Kidney (tissue), 14 donors: ENCODE measurements around the gene SUN2. TPM values are rescaled to one million over a fixed set of nuclear protein-coding genes. Genes with fewer than 3 reads are reported as not detected.

Experiments
- DNase-seq, 5 donors: peaks; one replicate each; pipeline ENCODE4 v3.0.0-alpha.2; 2013 to 2020
- FAIRE-seq: peaks from 2 replicates; lab custom pipeline; 2012; peaks lifted over from hg19 to GRCh38; lab: Jason Lieb, UNC
- H3K27ac ChIP-seq, 2 donors: one replicate each; pipeline ENCODE4 v1.7.0; 2013; ENCODE audit warnings: low read depth in 2 of 2, low read length in 2 of 2, inconsistent platforms in 1 of 2
- H3K27me3 ChIP-seq: one replicate; pipeline ENCODE4 v1.7.1; 2013; ENCODE audit warnings: low read length, inconsistent platforms; ENCODE audit not compliant: control insufficient read depth, insufficient read depth
- H3K36me3 ChIP-seq, 3 donors: one replicate each; pipeline versions ENCODE4 v1.7.0 to v1.7.1; 2013; ENCODE audit warnings: low read length in 3 of 3, control low read depth in 1 of 3, inconsistent platforms in 1 of 3; ENCODE audit not compliant: insufficient read depth in 3 of 3, control insufficient read depth in 2 of 3
- H3K4me1 ChIP-seq, 3 donors: one replicate each; pipeline versions ENCODE4 v1.7.0 to v1.7.1; 2013; ENCODE audit warnings: low read length in 3 of 3, inconsistent platforms in 1 of 3, low read depth in 1 of 3; ENCODE audit not compliant: control insufficient read depth in 2 of 3, insufficient read depth in 2 of 3
- H3K4me3 ChIP-seq, 3 donors: one replicate each; pipeline versions ENCODE4 v1.7.0 to v1.8.1; 2013; ENCODE audit warnings: low read length in 3 of 3, control low read depth in 1 of 3, inconsistent platforms in 1 of 3
- H3K9ac ChIP-seq, 3 donors: one replicate each; pipeline versions ENCODE4 v1.7.0 to v1.7.1; 2013; ENCODE audit warnings: low read length in 3 of 3, control low read depth in 1 of 3, inconsistent platforms in 1 of 3
- H3K9me3 ChIP-seq, 3 donors: one replicate each; pipeline versions ENCODE4 v1.7.0 to v1.7.1; 2013; ENCODE audit warnings: low read length in 3 of 3, control low read depth in 1 of 3, inconsistent platforms in 1 of 3; ENCODE audit not compliant: control insufficient read depth in 2 of 3, insufficient read depth in 1 of 3
- intact Hi-C: fragments of 100-400 bp; cut with DNase I; formaldehyde crosslinking; loops from one replicate; pipeline ENCODE4 v1.11.1; 2022
- polyA plus RNA-seq: library from polyadenylated mRNA; stranded (reverse); fragments of 350-450 nt; fragmentation: Illumina TruSeq; extraction: RNeasy Lipid Tissue Mini Kit (QIAGEN cat#74804); gene quantifications from one replicate; pipeline ENCODE4 v1.2.3, GENCODE V29; 2014; ENCODE audit warnings: low read depth, low replicate concordance; ENCODE audit not compliant: insufficient read depth
- total RNA-seq: library from RNA; stranded (reverse); fragmentation: NEBNext Ultra II Directional; extraction: Animal tissue kit (Norgen Biotek cat#: 25700); gene quantifications from one replicate; pipeline ENCODE4 v1.2.1, GENCODE V29; 2021
- TF ChIP-seq, protein P1 (sequence below): IDR thresholded peaks from 3 replicates; pipeline ENCODE4 v1.5.1; 2012; ENCODE audit warnings: mild to moderate bottlenecking, moderate library complexity, borderline replicate concordance; ENCODE audit not compliant: insufficient read depth; ENCODE audit errors: extremely low read depth
- donor health status: control.
- donor health status: control.
- donor health status: control.
- donor health status: control.
- donor health status: control.
- donor health status: DM: yes; HTN: yes; CAD: no.
- donor health status: Normal renal cell carcinoma (clear cell type).

Gene SUN2
- total and polyA plus RNA-seq, 2 donors from 2014 or later: 41.7 to 199 TPM

DNA sequence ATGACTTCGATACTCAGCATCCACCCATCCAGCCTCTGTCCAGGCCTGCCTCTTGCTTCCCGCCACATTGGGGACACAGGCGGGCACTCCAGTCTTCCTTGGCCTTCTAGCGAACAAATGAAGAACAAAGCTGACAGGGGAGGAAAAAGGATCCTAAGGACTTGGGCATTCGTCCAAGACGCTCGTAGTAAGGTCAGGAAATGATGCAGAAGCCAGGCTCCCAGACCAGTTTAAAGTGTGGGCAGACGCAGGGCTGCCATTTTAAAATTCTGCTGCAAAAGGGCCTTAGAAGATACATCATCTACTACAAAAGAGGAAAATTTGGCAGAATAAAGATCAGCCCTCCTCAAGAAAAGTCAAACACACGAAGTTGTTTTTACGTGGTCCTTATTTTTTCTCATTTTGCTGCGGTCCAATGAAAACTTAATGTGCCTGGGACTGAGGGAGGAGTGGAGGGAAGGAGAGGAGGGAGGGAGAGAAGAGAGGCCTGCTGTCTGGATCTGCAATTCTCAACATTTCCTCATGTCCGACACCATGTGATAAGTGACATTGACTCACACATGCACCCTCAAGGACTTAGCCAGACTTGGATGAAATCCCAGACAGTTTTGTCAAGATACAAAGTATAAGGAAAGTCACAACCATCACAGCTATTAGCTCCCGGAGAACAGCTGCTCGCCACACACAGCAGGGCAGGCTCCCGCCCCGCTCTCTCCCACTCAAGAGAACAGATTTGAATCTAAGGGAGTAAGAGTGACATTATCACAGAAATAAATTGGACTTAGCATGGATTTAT lies 32.4 kb upstream of the SUN2 start:
- Histone ChIP-seq H3K36me3 (peaks cover 2 to 8% (median 3%) of the 10 kb centered on the region in 3 donors), H3K27me3 (no peaks in the 10 kb centered on the region), H3K4me1 (peaks cover under 1 to 10% (median 8%) of the 10 kb centered on the region in 3 donors), H3K4me3 (no peak overlapping the region), H3K9me3 (no peaks in the 10 kb centered on the region), H3K9ac (no peak overlapping the region), H3K27ac (peak overlapping the region; percentile 2 to 44)
- intact Hi-C loops: no loop called here
- TF ChIP-seq, protein P1, sequence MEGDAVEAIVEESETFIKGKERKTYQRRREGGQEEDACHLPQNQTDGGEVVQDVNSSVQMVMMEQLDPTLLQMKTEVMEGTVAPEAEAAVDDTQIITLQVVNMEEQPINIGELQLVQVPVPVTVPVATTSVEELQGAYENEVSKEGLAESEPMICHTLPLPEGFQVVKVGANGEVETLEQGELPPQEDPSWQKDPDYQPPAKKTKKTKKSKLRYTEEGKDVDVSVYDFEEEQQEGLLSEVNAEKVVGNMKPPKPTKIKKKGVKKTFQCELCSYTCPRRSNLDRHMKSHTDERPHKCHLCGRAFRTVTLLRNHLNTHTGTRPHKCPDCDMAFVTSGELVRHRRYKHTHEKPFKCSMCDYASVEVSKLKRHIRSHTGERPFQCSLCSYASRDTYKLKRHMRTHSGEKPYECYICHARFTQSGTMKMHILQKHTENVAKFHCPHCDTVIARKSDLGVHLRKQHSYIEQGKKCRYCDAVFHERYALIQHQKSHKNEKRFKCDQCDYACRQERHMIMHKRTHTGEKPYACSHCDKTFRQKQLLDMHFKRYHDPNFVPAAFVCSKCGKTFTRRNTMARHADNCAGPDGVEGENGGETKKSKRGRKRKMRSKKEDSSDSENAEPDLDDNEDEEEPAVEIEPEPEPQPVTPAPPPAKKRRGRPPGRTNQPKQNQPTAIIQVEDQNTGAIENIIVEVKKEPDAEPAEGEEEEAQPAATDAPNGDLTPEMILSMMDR: no peak
- peak in 4 of 5 donors; percentile 14 to 94 (median 72) for DNase-seq
- FAIRE-seq: peak; percentile 17

DNA sequence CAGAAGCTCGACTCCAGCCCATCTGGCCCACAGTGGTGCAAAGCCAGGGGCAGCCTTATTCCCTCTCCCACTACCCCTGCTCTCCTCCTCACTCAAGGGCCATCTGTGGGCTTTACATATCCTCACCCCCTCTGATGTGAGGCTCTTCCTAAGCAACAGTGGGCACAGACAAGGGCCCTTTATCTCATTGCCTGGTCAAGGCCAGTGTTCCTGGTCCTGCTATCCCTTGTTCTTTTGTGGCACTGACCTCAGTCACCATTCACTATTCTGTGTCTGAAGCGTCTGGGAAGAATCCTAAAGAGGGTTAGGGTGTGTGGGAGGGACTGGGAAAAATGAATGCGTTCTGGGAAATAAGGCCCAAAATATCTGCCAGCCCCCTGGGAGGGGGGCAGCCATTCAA lies 30.8 kb upstream of the SUN2 start:
- intact Hi-C loops: no loop called here
- Histone ChIP-seq H3K4me1 (peaks cover 0 to 6% (median 0%) of the 10 kb centered on the region in 3 donors), H3K36me3 (peaks cover 2 to 8% (median 3%) of the 10 kb centered on the region in 3 donors), H3K4me3 (no peak overlapping the region), H3K9me3 (no peaks in the 10 kb centered on the region), H3K9ac (no peak overlapping the region), H3K27ac (no peak overlapping the region), H3K27me3 (no peaks in the 10 kb centered on the region)
- TF ChIP-seq, protein P1: no peak
- FAIRE-seq (no peak), DNase-seq (no peak)

DNA sequence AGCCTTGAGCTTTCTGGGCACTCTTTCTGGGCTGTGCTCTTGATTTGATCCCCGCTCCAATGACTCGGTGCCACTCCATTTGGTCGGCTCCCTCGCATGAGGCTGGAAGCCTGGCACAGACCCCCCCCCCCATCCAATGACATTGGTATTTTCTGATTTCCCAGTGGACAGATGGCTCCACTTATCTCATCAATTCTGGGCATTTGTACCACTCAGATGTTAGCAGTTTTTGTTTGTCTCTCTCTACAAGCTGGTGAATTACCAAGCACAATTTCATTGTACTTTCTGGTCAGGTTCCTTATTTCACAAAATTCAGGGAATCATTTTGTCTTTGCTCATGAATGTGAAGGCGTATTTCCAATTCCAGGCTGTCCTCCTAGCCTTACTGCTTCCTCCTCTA lies 29.1 kb upstream of the SUN2 start:
- Histone ChIP-seq H3K27me3 (no peaks in the 10 kb centered on the region), H3K9ac (no peak overlapping the region), H3K4me3 (no peak overlapping the region), H3K4me1 (peaks cover 0 to 6% (median 0%) of the 10 kb centered on the region in 3 donors), H3K27ac (no peak overlapping the region), H3K36me3 (peaks cover 0 to 2% (median 0%) of the 10 kb centered on the region in 3 donors), H3K9me3 (no peaks in the 10 kb centered on the region)
- DNase-seq (no peak), FAIRE-seq (no peak)
- TF ChIP-seq, protein P1: no peak
- intact Hi-C loops: no loop called here
